Central memory CD8-positive, alpha-beta T cell (primary cell): ENCODE measurements around the gene GDPD5.
A peak's percentile ranks its signal among the peaks of the same experiment; 100 is the strongest.

Experiments
- ATAC-seq: fragments of 150-1000 bp; cut with Tn5 transposase; replicated peaks from 2 replicates; pipeline ENCODE4 v1.10.0; 2022; ENCODE audit warnings: mild to moderate bottlenecking, moderate FRiP score, moderate number of reproducible peaks; ENCODE audit not compliant: poor library complexity, severe bottlenecking; ENCODE audit errors: extremely low read depth
- DNase-seq, 2 donors: peaks; one replicate each; pipeline ENCODE4 v3.0.0; 2021; ENCODE audit warnings: low spot score in 2 of 2
- H3K27ac Mint-ChIP-seq: one replicate; pipeline ENCODE4 v1.8.0; 2022; ENCODE audit warnings: low read depth, mild to moderate bottlenecking, moderate library complexity, mixed read lengths
- H3K27me3 Mint-ChIP-seq: one replicate; pipeline ENCODE4 v1.8.0; 2022; ENCODE audit warnings: mixed read lengths
- H3K36me3 Mint-ChIP-seq: one replicate; pipeline ENCODE4 v1.8.0; 2022; ENCODE audit warnings: mild to moderate bottlenecking, moderate library complexity, mixed read lengths; ENCODE audit not compliant: insufficient read depth
- H3K4me1 Mint-ChIP-seq: one replicate; pipeline ENCODE4 v1.8.0; 2022; ENCODE audit warnings: mixed read lengths
- H3K4me3 Mint-ChIP-seq: one replicate; pipeline ENCODE4 v1.8.0; 2022; ENCODE audit warnings: mild to moderate bottlenecking, moderate library complexity, mixed read lengths
- H3K9me3 Mint-ChIP-seq: one replicate; pipeline ENCODE4 v1.8.0; 2022; ENCODE audit warnings: mixed read lengths

GDPD5 gene

DNA sequence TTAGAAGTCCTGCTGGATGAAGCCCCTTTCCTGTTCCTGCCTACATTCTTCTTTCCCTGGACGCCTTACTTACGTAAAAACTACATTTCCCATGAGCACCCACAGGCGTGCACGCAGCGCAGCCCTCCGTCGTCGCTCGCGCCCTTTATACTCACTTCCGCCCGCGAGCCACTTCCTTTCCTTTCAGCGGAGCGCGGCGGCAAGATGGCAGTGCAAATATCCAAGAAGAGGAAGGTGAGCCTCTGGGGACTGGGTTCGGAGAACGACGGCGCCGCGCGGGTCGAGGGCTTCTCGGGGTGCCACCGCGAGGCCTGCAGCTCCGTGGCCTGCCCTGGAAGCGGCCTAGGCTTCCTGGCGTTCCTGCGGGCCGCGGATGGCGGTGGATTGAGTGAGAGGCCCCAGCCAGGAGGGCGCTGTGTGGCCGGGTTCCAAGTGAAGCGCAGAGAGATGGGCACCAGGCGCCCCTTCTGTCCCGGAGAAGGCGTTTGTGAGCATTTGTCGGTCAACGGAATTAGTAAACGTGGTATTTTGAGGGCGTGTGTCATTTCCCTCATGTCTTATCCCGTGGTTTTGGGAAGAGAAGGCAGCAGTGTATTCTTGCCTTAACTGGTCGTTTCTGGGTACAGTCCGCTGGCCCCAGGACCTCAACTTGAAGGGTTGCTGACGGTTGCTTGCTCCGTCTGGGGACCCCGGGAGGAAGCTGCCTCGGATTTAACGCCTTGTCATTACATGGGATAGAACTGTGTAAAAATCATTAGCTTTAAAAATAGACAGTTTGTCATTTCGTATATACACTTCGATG lies 126.2 kb downstream of the GDPD5 start, which contains the start of gene RPS3:
Gene RPS3, plus strand, starts transcription at position 175 of the 802 bp plus-strand sequence. Its CDS starts 30 bp downstream, at position 205.
- H3K27ac Mint-ChIP-seq, result peak within 1 kb of the TSS; percentile 97
- H3K4me3 Mint-ChIP-seq, result peak within 1 kb of the TSS; percentile 97
- H3K9me3 Mint-ChIP-seq, result no peaks in the 10 kb centered on the region
- DNase-seq (peak; percentile 81 to 82), ATAC-seq (peak; percentile 85)
- H3K27me3 Mint-ChIP-seq, result no peaks in the 10 kb centered on the region
- H3K4me1 Mint-ChIP-seq, result peaks cover 54% of the 10 kb centered on the region
- peaks cover 48% of the 10 kb centered on the region for H3K36me3 Mint-ChIP-seq

DNA sequence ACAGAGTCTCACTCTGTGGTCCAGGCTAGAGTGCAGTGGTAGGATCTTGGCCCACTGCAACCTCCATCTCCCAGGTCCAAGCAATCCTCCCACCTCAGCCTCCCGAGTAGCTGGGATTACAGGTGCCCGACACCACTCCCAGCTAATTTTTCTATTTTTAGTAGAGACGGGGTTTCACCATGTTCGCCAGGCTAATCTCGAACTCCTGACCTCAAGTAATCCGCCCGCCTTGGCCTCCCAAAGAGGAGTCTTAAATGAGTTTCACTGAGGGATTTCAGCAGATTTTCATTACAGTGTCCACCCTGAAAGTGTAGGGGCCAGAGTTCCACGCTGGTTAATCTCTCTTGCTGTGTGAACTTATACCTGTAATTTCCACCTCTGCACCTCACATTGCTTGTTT lies 126.8 kb downstream of the GDPD5 start:
- Mint-ChIP-seq H3K4me3 (peak overlapping the region; percentile 97), H3K9me3 (no peaks in the 10 kb centered on the region), H3K27me3 (no peaks in the 10 kb centered on the region), H3K36me3 (peaks cover 41% of the 10 kb centered on the region), H3K4me1 (peaks cover 47% of the 10 kb centered on the region), H3K27ac (peak overlapping the region; percentile 97)
- no peak for DNase-seq
- no peak for ATAC-seq

DNA sequence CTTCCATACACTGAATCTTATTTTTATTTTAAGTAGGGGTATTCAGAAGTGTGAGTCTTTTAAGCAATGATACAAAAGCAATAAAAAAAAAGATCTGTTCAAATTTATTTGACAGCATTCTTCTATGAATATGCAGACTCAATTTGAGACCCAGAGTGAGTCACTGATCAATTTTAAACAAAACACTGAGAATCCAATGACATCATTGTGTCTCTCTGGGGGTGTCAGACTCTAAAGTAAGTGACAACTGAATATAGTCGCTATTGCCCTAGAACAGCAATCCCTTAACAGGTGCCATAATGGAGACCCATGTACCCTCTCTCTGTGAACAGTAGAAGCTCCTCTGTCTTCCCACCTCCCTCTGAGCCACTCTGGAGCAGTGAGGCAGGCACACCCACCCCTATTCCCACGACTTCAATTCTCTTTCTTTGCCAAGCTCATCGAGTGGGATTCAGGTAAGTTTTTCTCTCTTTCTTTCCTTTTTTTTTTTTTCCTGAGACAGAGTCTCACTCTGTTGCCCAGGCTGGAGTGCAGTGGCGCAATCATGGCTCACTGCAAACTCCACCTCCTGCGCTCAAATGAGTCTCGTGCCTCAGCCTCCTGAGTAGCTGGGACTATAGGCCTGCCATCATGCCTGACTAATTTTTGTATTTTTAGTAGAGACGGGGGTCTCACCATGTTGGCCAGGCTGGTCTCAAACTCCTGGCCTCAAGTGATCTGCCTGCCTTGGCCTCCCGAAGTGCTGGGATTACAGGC lies 131.5 kb downstream of the GDPD5 start:
- DNase-seq, result no peak
- Mint-ChIP-seq H3K9me3 (no peaks in the 10 kb centered on the region), H3K4me1 (peaks cover 3% of the 10 kb centered on the region), H3K27me3 (peaks cover 10% of the 10 kb centered on the region), H3K27ac (no peak overlapping the region), H3K4me3 (no peak overlapping the region), H3K36me3 (peaks cover 2% of the 10 kb centered on the region)
- ATAC-seq, result no peak

DNA sequence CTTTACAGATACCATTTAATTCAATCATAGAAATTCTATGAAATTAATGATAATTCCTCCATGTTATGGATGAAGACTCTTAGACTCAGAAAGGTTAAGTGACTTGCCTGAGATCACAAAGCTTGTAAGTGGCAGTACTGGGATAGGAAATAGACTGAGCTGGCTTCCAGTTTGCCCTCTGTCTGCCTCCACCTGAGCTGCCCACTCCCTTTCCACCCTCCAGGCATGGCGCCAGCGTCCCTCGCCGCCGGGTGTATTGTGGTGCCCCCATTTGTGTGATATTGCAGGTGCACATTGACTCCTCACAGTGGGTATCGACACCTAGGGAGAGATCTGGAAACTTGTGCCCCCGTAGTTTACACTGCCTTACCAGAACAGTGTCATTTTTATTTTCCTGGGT lies 135.8 kb downstream of the GDPD5 start:
- Mint-ChIP-seq H3K36me3 (no peaks in the 10 kb centered on the region), H3K4me1 (no peaks in the 10 kb centered on the region), H3K9me3 (no peaks in the 10 kb centered on the region), H3K27me3 (peaks cover 10% of the 10 kb centered on the region), H3K27ac (no peak overlapping the region), H3K4me3 (no peak overlapping the region)
- no peak for DNase-seq
- no peak for ATAC-seq

DNA sequence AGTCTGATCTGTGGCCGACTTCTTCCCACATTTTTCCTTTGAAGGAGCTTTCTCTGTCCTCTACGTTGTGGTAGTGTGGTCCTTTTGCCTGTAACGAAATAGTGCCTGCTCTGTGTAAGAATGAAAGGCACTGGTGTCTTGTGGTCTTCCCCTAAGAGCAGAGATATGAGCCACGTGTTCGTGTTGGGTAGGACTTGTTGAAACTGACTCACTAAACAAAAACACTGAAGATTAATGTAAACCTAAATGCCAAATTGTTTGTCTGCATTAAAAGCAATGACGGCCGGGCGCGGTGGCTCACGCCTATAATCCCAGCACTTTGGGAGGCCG lies 136.5 kb downstream of the GDPD5 start:
- Mint-ChIP-seq H3K27me3 (peaks cover 10% of the 10 kb centered on the region), H3K4me3 (no peak overlapping the region), H3K4me1 (peaks cover 5% of the 10 kb centered on the region), H3K27ac (no peak overlapping the region), H3K9me3 (no peaks in the 10 kb centered on the region), H3K36me3 (no peaks in the 10 kb centered on the region)
- ATAC-seq, result no peak
- no peak for DNase-seq

DNA sequence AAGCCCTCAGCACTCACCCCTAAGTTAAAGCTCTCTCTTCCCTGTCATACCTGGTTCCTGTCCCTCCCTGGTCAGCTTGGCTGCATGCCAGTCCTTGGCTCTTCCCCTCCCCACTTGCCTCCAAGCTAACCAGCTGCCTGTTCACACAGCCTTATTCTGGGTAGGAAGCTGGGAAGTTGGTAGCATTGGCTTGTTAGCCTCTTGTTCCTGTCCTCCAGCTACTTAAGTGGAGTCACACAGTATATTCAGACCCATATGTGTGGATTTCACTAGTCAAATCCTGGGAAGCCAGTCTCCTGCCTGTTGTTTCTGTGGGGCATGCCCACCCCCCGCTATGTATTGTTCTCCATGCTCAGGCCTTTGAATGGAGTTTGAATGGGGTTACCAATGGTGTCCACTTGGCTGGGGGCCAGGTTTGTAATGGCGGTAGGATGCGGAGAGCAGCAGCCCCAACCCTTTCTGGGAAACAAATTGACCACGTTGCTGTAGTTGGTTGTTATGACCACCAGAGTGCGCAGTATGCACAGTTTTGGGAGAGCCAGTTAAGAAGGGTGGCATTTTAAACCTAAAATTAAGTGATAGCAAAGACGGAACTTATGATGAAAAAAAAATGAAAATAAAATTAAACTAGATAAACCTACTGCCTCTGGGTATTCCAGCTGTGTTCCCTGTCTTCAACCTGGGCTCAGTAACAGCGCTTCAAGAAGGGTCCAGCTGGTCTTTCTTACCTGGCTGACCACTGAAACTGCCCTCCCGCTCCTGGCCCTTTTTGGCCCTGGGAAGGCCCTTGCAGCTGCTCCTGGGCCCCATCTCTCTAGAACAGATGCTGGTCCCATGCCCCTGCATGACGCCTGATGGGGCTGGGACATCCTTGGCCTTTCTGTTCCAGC lies 137.1 kb downstream of the GDPD5 start:
- DNase-seq, result peak; percentile 47 to 62
- Mint-ChIP-seq H3K4me1 (peaks cover 6% of the 10 kb centered on the region), H3K27me3 (peaks cover 10% of the 10 kb centered on the region), H3K4me3 (no peak overlapping the region), H3K9me3 (no peaks in the 10 kb centered on the region), H3K36me3 (no peaks in the 10 kb centered on the region), H3K27ac (no peak overlapping the region)
- peak; percentile 63 for ATAC-seq

DNA sequence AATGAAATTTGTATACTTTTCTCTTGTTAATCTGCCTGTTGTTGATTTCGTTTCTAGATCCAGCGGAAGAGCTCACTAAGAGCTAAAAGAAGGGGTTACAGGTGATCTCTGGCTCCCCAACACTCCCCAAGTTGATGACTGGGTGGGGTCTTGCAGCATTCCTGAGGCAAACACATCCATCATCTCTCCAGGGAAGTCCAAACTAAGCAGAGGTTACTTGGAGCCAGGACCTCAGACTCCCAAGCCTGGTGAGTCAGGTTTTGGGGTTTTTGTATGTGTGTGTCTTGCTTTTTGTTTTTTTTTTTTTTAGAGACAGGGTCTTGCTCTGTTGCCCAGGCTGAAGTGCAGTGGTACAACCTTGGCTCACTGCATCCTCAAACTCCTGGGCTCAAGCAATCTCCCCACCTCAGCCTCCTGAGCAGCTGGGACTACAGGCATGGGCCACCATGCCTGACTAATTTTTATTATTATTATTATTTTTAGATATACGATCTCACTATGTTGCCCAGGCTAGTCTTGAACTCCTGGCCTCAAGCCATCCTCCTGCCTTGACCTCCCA lies 137.9 kb downstream of the GDPD5 start:
- peaks cover 14% of the 10 kb centered on the region for H3K4me1 Mint-ChIP-seq
- no peak overlapping the region for H3K27ac Mint-ChIP-seq
- H3K27me3 Mint-ChIP-seq, result peaks cover 10% of the 10 kb centered on the region

DNA sequence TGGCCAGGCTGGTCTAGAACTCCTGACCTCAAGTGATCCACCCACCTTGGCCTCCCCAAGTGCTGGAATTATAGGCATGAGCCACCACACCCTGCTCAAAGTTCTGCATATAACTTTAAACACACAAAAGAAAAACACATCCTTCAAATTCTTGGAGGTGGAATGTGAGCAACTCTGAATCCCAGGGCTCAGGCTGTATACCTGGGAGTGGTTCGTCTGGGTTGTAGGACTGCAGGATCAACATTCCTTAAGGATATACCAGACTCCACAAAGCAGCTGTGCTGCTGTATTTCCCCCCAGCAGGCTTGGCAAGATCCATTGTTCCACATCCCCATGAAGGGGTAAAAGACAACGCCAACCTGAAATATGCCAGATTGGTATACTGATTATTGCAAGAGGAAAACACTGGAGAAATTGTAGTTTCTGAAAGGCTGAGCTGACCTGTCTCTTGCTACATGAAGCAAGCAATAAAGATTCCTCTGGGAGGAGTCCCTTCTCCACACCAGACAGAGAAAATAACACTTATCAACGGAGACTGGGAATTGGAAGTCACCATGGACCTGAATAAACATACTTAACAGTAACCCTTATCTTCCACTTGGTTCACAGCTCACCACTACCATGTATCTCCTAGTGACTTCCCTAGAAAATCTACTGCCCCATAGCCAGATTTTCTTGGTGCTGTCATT lies 138.7 kb downstream of the GDPD5 start:
- Mint-ChIP-seq H3K9me3 (no peaks in the 10 kb centered on the region), H3K4me3 (no peak overlapping the region), H3K36me3 (no peaks in the 10 kb centered on the region), H3K27me3 (peaks cover 10% of the 10 kb centered on the region), H3K4me1 (peaks cover 14% of the 10 kb centered on the region), H3K27ac (no peak overlapping the region)
- ATAC-seq (no peak), DNase-seq (no peak)

More for the DNA sequence above, 137.9 kb downstream of the GDPD5 start:
- Mint-ChIP-seq H3K36me3 (no peaks in the 10 kb centered on the region), H3K9me3 (no peaks in the 10 kb centered on the region), H3K4me3 (no peak overlapping the region)
- no peak for DNase-seq
- ATAC-seq, result no peak
